H9 (cell line): Measurements from ENCODE around the gene UBALD2. TPM values are rescaled to one million over a fixed set of nuclear protein-coding genes. Genes with fewer than 3 reads are reported as not detected.

Source experiments
- DNase-seq: peaks from one replicate; pipeline ENCODE4 v3.0.0-alpha.2; 2017
- H2AFZ ChIP-seq: one replicate; pipeline ENCODE4 v1.6.1; 2013; ENCODE audit warnings: mild to moderate bottlenecking, low read length, control low read depth, moderate library complexity
- H2AK5ac ChIP-seq: 2 replicates; pipeline ENCODE4 v1.6.1; 2013; ENCODE audit warnings: low read length, control low read depth, mixed read lengths; ENCODE audit not compliant: insufficient read length
- H2BK120ac ChIP-seq: one replicate; pipeline ENCODE4 v1.6.1; 2013; ENCODE audit warnings: low read depth, mild to moderate bottlenecking, low read length, control low read depth, inconsistent platforms; ENCODE audit not compliant: poor library complexity, severe bottlenecking
- H2BK12ac ChIP-seq: 2 replicates; pipeline ENCODE4 v1.6.1; 2013; ENCODE audit warnings: low read length, control low read depth, mixed read lengths, low read depth; ENCODE audit not compliant: insufficient read length
- H2BK15ac ChIP-seq: 2 replicates; pipeline ENCODE4 v1.6.1; 2013; ENCODE audit warnings: low read depth, low read length, control low read depth
- H2BK20ac ChIP-seq: one replicate; pipeline ENCODE4 v1.6.1; 2013; ENCODE audit warnings: low read depth, mild to moderate bottlenecking, low read length, control low read depth, inconsistent platforms; ENCODE audit not compliant: poor library complexity, severe bottlenecking
- H2BK5ac ChIP-seq: 2 replicates; pipeline ENCODE4 v1.6.1; 2013; ENCODE audit warnings: low read length, control low read depth, mixed read lengths; ENCODE audit not compliant: insufficient read length
- H3K14ac ChIP-seq: 2 replicates; pipeline ENCODE4 v1.6.1; 2013; ENCODE audit warnings: low read length, control low read depth; ENCODE audit not compliant: insufficient read depth
- H3K18ac ChIP-seq: 2 replicates; pipeline ENCODE4 v1.6.1; 2013; ENCODE audit warnings: low read depth, mild to moderate bottlenecking, mixed read lengths, low read length, control low read depth; ENCODE audit not compliant: insufficient read length
- H3K23ac ChIP-seq: 2 replicates; pipeline ENCODE4 v1.6.1; 2013; ENCODE audit warnings: low read length, control low read depth, mixed read lengths, low read depth; ENCODE audit not compliant: insufficient read length
- H3K23me2 ChIP-seq: 2 replicates; pipeline ENCODE4 v1.6.1; 2013; ENCODE audit warnings: low read depth, mild to moderate bottlenecking, mixed read lengths, low read length, control low read depth; ENCODE audit not compliant: insufficient read length, poor library complexity, severe bottlenecking
- H3K27ac ChIP-seq: 2 replicates; pipeline ENCODE4 v1.5.1; 2013; ENCODE audit warnings: low read length, control low read depth, mixed read lengths, low read depth; ENCODE audit not compliant: insufficient read length
- H3K27me3 ChIP-seq: 2 replicates; pipeline ENCODE4 v1.6.1; 2013; ENCODE audit warnings: low read length, control low read depth, inconsistent platforms; ENCODE audit not compliant: insufficient read depth
- H3K4ac ChIP-seq: 2 replicates; pipeline ENCODE4 v1.6.1; 2013; ENCODE audit warnings: low read depth, mild to moderate bottlenecking, control low read depth, inconsistent platforms, low read length, moderate library complexity
- H3K4me1 ChIP-seq: 2 replicates; pipeline ENCODE4 v1.6.1; 2013; ENCODE audit warnings: low read length, control low read depth, inconsistent platforms; ENCODE audit not compliant: insufficient read depth
- H3K4me2 ChIP-seq: 2 replicates; pipeline ENCODE4 v1.6.1; 2013; ENCODE audit warnings: low read length, control low read depth, mixed read lengths; ENCODE audit not compliant: insufficient read length, insufficient read depth
- H3K56ac ChIP-seq: 2 replicates; pipeline ENCODE4 v1.6.1; 2013; ENCODE audit warnings: low read depth, mild to moderate bottlenecking, mixed read lengths, low read length, control low read depth; ENCODE audit not compliant: insufficient read length
- H3K79me1 ChIP-seq: 2 replicates; pipeline ENCODE4 v1.6.1; 2013; ENCODE audit warnings: low read depth, mild to moderate bottlenecking, moderate library complexity, low read length, control low read depth, inconsistent platforms; ENCODE audit not compliant: insufficient read depth, poor library complexity, severe bottlenecking
- H3K79me2 ChIP-seq: 2 replicates; pipeline ENCODE4 v1.6.1; 2013; ENCODE audit warnings: low read length, control low read depth, inconsistent platforms; ENCODE audit not compliant: insufficient read depth
- H3K9ac ChIP-seq: 2 replicates; pipeline ENCODE4 v1.6.1; 2013; ENCODE audit warnings: low read length, control low read depth, mixed read lengths; ENCODE audit not compliant: insufficient read length; ENCODE audit errors: extremely low read depth
- H3K9me3 ChIP-seq: one replicate; pipeline ENCODE4 v1.6.1; 2013; ENCODE audit warnings: low read depth, low read length, inconsistent platforms; ENCODE audit not compliant: control insufficient read depth
- H3T11ph ChIP-seq: one replicate; pipeline ENCODE4 v1.6.1; 2013; ENCODE audit warnings: mild to moderate bottlenecking, low read length, control low read depth, inconsistent platforms
- H4K20me1 ChIP-seq: one replicate; pipeline ENCODE4 v1.6.1; 2013; ENCODE audit not compliant: control insufficient read depth, insufficient read length, insufficient read depth
- H4K5ac ChIP-seq: 2 replicates; pipeline ENCODE4 v1.6.1; 2013; ENCODE audit warnings: low read depth, mild to moderate bottlenecking, mixed read lengths, low read length, control low read depth; ENCODE audit not compliant: insufficient read length
- H4K8ac ChIP-seq: replicated peaks from 2 replicates; pipeline ENCODE4 v1.6.1; 2013; ENCODE audit warnings: low read length, control low read depth, mixed read lengths, low read depth; ENCODE audit not compliant: insufficient read length
- H4K91ac ChIP-seq: 2 replicates; pipeline ENCODE4 v1.6.1; 2013; ENCODE audit warnings: low read depth, mild to moderate bottlenecking, moderate library complexity, mixed read lengths, low read length, control low read depth; ENCODE audit not compliant: insufficient read length
- H3K27ac Mint-ChIP-seq, 3 experiments: 2 replicates in 2 of 3; 3 replicates in 1 of 3; pipeline ENCODE4 v1.8.0; 2020 to 2021; ENCODE audit warnings: mixed read lengths in 3 of 3, mild to moderate bottlenecking in 1 of 3, moderate library complexity in 1 of 3
- H3K27me3 Mint-ChIP-seq: 2 replicates; pipeline ENCODE4 v1.8.0; 2021; ENCODE audit warnings: low read depth, mild to moderate bottlenecking, moderate library complexity, mixed read lengths
- H3K36me3 Mint-ChIP-seq, 3 experiments: 2 replicates in 2 of 3; 3 replicates in 1 of 3; pipeline ENCODE4 v1.8.0; 2020 to 2021; ENCODE audit warnings: low read depth in 3 of 3, mixed read lengths in 3 of 3; ENCODE audit not compliant: insufficient read depth in 1 of 3
- H3K4me1 Mint-ChIP-seq, 2 experiments: 2 replicates each; pipeline ENCODE4 v1.8.0; 2020; ENCODE audit warnings: mixed read lengths in 2 of 2
- H3K4me3 Mint-ChIP-seq, 2 experiments: 2 replicates in 1 of 2; 3 replicates in 1 of 2; pipeline ENCODE4 v1.8.0; 2020 to 2021; ENCODE audit warnings: mild to moderate bottlenecking in 2 of 2, mixed read lengths in 2 of 2, moderate library complexity in 1 of 2
- H3K9me3 Mint-ChIP-seq, 2 experiments: 2 replicates in 1 of 2; 3 replicates in 1 of 2; pipeline ENCODE4 v1.8.0; 2020; ENCODE audit warnings: mild to moderate bottlenecking in 2 of 2, mixed read lengths in 2 of 2, moderate library complexity in 1 of 2
- WGBS: extraction: QIAGEN DNeasy Blood & Tissue Kit; methylation state at CpG from one replicate; pipeline ENCODE4 v1.1.7; 2013; ENCODE audit warnings: missing lambda C conversion rate, low lambda C conversion rate, mixed read lengths; ENCODE audit not compliant: insufficient read length; ENCODE audit errors: extremely low coverage; 5-methylcytosine and 5-hydroxymethylcytosine counted together
- total RNA-seq: library from RNA; stranded (reverse); gene quantifications from 2 replicates; pipeline ENCODE4 v1.2.1, GENCODE V29; 2021
- TF ChIP-seq, protein P1 (sequence below): fragments of 200-600 bp; sonication (generic); conservative IDR thresholded peaks from 3 replicates; pipeline ENCODE4 v1.8.0; 2021; ENCODE audit warnings: antibody characterized with exemption, mild to moderate bottlenecking

Gene UBALD2
- total RNA-seq, 1 experiment from 2014 or later = 25.8 TPM

DNA sequence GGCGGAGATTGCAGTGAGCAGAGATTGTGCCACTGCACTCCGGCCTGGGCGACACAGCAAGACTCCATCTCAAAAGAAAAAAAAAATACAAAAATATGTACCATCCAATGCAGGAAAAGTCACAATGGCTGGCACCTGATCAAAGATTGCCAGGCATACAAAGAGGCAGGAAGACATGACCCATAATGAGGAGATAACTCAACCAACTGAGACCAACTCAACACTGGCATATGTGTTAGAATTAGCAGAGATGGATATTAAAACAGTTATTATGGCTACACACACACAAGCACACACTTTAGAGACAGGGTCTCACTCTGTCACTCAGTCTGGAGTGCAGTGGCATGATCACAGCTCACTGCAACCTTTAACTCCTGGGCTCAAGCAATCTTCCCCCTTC, 32.3 kb downstream of the UBALD2 start:
- H2BK20ac ChIP-seq = no peak overlapping the region
- H4K20me1 ChIP-seq = no peaks in the 10 kb centered on the region
- H2BK5ac ChIP-seq = no peak overlapping the region
- H3K23ac ChIP-seq = no peak overlapping the region
- no peak overlapping the region for H3K56ac ChIP-seq
- no peak overlapping the region for H3K14ac ChIP-seq
- no peaks in the 10 kb centered on the region for H3K27me3 ChIP-seq
- no peak for DNase-seq
- H2BK15ac ChIP-seq = no peak overlapping the region
- H3K9me3 ChIP-seq = no peaks in the 10 kb centered on the region
- H3K18ac ChIP-seq = no peak overlapping the region
- H3T11ph ChIP-seq = no peak overlapping the region
- Mint-ChIP-seq H3K4me3 (no peak overlapping the region), H3K4me1 (peaks cover 3% of the 10 kb centered on the region in 2 experiments; a peak in 2 of 4 replicates), H3K27me3 (no peaks in the 10 kb centered on the region), H3K36me3 (no peaks in the 10 kb centered on the region; a peak in 3 of 7 replicates), H3K9me3 (no peaks in the 10 kb centered on the region), H3K27ac (no peak overlapping the region; a peak in 2 of 7 replicates)
- no peak overlapping the region for H3K4me2 ChIP-seq
- H2BK120ac ChIP-seq = no peak overlapping the region
- H2AK5ac ChIP-seq = no peak overlapping the region
- H3K4me1 ChIP-seq = no peaks in the 10 kb centered on the region
- H3K9ac ChIP-seq = no peak overlapping the region
- H3K4ac ChIP-seq = no peak overlapping the region
- no CpG with 5 or more reads among the region's 3 CpGs for WGBS
- no peak overlapping the region for H4K5ac ChIP-seq
- TF ChIP-seq, protein P1, sequence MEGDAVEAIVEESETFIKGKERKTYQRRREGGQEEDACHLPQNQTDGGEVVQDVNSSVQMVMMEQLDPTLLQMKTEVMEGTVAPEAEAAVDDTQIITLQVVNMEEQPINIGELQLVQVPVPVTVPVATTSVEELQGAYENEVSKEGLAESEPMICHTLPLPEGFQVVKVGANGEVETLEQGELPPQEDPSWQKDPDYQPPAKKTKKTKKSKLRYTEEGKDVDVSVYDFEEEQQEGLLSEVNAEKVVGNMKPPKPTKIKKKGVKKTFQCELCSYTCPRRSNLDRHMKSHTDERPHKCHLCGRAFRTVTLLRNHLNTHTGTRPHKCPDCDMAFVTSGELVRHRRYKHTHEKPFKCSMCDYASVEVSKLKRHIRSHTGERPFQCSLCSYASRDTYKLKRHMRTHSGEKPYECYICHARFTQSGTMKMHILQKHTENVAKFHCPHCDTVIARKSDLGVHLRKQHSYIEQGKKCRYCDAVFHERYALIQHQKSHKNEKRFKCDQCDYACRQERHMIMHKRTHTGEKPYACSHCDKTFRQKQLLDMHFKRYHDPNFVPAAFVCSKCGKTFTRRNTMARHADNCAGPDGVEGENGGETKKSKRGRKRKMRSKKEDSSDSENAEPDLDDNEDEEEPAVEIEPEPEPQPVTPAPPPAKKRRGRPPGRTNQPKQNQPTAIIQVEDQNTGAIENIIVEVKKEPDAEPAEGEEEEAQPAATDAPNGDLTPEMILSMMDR = no peak
- H2BK12ac ChIP-seq = no peak overlapping the region
- no peaks in the 10 kb centered on the region for H3K79me2 ChIP-seq
- H3K23me2 ChIP-seq = no peaks in the 10 kb centered on the region
- no peak overlapping the region for H3K27ac ChIP-seq
- H4K91ac ChIP-seq = no peak overlapping the region
- H4K8ac ChIP-seq = no peak overlapping the region
- H3K79me1 ChIP-seq = no peaks in the 10 kb centered on the region
- no peak overlapping the region for H2AFZ ChIP-seq
